KMS-11 (cell line): Measurements from ENCODE around the gene RTN4R.
"Not testable (repeated sequence)": the region's sequence is repeated elsewhere in the genome, so short reads cannot be mapped to it uniquely, and the experiment has no call there.

ENCODE experiments used
- H2AFZ ChIP-seq: fragments of 200-600 bp; sonication (generic); 2 replicates; pipeline ENCODE4 v1.6.1; 2016; ENCODE audit warnings: antibody characterized with exemption, mixed run types, low read depth
- H3K27ac ChIP-seq: fragments of 200-600 bp; sonication (generic); 2 replicates; pipeline ENCODE4 v1.6.1; 2016; ENCODE audit warnings: mild to moderate bottlenecking, mixed run types
- H3K27me3 ChIP-seq: fragments of 200-600 bp; sonication (generic); 2 replicates; pipeline ENCODE4 v1.6.1; 2017; ENCODE audit warnings: mild to moderate bottlenecking, low read depth, mixed run types, moderate library complexity; ENCODE audit not compliant: insufficient read depth
- H3K36me3 ChIP-seq: fragments of 200-600 bp; sonication (generic); 2 replicates; pipeline ENCODE4 v1.6.1; 2017; ENCODE audit warnings: mild to moderate bottlenecking, mixed run types; ENCODE audit not compliant: insufficient read depth
- H3K4me1 ChIP-seq: fragments of 200-600 bp; sonication (generic); 2 replicates; pipeline ENCODE4 v1.6.1; 2016; ENCODE audit warnings: mild to moderate bottlenecking, low read depth, mixed run types; ENCODE audit not compliant: poor library complexity, severe bottlenecking
- H3K4me2 ChIP-seq: fragments of 200-600 bp; sonication (generic); 2 replicates; pipeline ENCODE4 v1.7.0; 2016; ENCODE audit warnings: mild to moderate bottlenecking, mixed run types
- H3K4me3 ChIP-seq: fragments of 200-600 bp; sonication (generic); IDR thresholded peaks from 2 replicates; pipeline ENCODE4 v1.6.1; 2017; ENCODE audit warnings: low read depth, low read length, mixed read lengths; ENCODE audit not compliant: insufficient read depth
- H3K79me2 ChIP-seq: fragments of 200-600 bp; sonication (generic); 2 replicates; pipeline ENCODE4 v1.6.1; 2016; ENCODE audit warnings: low read depth, mixed run types; ENCODE audit not compliant: insufficient read depth
- H3K9ac ChIP-seq: fragments of 200-600 bp; sonication (generic); 2 replicates; pipeline ENCODE4 v1.6.1; 2016; ENCODE audit warnings: mild to moderate bottlenecking, mixed run types
- H4K20me1 ChIP-seq: fragments of 200-600 bp; sonication (generic); 2 replicates; pipeline ENCODE4 v1.6.1; 2016; ENCODE audit warnings: mild to moderate bottlenecking, mixed run types; ENCODE audit not compliant: insufficient read depth
- TF ChIP-seq, protein P1 (sequence below): fragments of 200-600 bp; sonication (generic); conservative IDR thresholded peaks from 2 replicates; pipeline ENCODE4 v1.6.1; 2017; ENCODE audit warnings: low read depth, mild to moderate bottlenecking, antibody characterized with exemption, low read length, moderate library complexity, mixed read lengths

Gene RTN4R

DNA sequence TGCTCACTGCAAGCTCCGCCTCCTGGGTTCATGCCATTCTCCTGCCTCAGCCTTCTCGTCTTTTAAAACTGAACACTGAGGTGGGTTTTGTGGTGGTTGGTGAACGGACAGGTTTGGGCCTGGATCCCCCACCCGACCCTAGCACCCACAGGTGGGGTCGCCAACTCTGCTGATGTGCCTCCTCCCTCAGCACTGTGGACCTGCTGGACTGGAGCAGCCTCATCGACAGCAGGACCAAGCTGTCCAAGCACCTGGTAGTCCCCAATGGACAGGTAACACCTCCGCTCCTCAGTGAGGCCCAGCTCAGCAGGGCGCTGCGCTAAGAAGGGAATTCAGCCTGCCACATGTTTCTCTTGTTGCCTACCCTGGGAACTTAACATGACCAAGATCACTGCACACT is 36.5 kb upstream of the RTN4R start:
- no peak overlapping the region for H3K4me2 ChIP-seq
- H3K79me2 ChIP-seq: no peaks in the 10 kb centered on the region
- no peak overlapping the region for H3K4me3 ChIP-seq
- TF ChIP-seq, protein P1, sequence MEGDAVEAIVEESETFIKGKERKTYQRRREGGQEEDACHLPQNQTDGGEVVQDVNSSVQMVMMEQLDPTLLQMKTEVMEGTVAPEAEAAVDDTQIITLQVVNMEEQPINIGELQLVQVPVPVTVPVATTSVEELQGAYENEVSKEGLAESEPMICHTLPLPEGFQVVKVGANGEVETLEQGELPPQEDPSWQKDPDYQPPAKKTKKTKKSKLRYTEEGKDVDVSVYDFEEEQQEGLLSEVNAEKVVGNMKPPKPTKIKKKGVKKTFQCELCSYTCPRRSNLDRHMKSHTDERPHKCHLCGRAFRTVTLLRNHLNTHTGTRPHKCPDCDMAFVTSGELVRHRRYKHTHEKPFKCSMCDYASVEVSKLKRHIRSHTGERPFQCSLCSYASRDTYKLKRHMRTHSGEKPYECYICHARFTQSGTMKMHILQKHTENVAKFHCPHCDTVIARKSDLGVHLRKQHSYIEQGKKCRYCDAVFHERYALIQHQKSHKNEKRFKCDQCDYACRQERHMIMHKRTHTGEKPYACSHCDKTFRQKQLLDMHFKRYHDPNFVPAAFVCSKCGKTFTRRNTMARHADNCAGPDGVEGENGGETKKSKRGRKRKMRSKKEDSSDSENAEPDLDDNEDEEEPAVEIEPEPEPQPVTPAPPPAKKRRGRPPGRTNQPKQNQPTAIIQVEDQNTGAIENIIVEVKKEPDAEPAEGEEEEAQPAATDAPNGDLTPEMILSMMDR: no peak
- H3K27me3 ChIP-seq: peaks cover 3% of the 10 kb centered on the region; the same call in 1 of the 2 replicates
- H2AFZ ChIP-seq: no peak overlapping the region
- H3K4me1 ChIP-seq: no peaks in the 10 kb centered on the region
- no peak overlapping the region for H3K27ac ChIP-seq
- H3K9ac ChIP-seq: no peak overlapping the region
- no peaks in the 10 kb centered on the region for H4K20me1 ChIP-seq
- no peaks in the 10 kb centered on the region for H3K36me3 ChIP-seq

DNA sequence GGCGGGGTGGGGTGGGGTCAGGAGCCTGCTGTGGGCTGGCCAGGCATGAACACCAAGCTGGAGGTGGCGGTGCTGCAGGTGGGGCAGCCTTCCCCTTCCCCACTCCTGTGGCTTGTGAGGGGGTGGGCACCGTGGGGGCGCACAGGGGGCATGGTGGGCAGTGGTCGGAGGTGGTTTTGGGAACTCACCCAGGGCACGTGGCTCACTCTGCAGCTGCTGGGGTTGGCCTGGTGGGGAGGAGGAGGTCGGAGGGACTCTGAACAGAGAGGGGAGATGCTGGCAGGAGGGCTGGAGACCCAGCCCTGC is 35.1 kb upstream of the RTN4R start:
- not testable (repeated sequence) for H3K36me3 ChIP-seq, H3K9ac ChIP-seq, H3K27ac ChIP-seq, H3K79me2 ChIP-seq, H3K4me3 ChIP-seq, H3K27me3 ChIP-seq, H4K20me1 ChIP-seq, H3K4me1 ChIP-seq, H2AFZ ChIP-seq, H3K4me2 ChIP-seq

DNA sequence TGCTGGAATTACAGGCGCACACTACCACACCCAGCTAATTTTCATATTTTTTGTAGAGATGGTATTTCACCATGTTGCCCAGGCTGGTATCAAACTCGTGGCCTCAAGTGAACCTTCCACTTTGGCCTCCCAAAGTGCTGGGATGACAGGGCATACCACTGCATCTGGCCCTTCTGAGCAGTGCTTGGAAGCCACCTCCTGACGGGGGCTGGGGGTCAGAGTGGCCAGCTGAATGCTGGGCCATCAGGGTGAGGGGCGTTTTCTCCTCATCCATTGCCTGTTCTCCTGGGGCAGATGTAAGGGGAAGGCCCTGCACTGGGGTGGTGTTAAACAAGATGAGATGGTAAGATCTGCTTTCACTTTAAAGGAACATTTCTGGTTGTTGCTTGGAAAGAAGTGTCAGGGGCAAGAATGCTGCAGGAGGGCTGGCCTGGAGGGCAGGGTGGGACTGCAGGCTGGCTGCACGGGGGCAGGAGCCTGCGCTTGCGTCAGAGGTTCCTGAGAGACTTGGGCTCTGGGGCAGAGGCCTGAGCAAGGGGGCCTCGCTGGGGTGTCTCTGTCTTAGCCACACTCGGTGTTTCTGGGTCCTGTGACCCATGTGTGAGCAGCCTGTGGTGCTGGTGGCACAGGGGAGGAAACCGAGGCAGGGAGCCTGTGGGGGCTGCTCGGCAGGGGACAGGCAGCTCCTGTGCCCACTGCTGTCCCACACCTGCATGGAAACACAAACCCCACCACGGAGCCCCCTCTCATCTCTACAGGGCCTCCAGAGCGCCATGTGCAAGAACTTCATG is 34.5 kb upstream of the RTN4R start:
- Histone ChIP-seq H3K27ac (no peak overlapping the region), H3K36me3 (no peaks in the 10 kb centered on the region), H3K9ac (no peak overlapping the region), H2AFZ (no peak overlapping the region), H4K20me1 (no peaks in the 10 kb centered on the region), H3K4me2 (no peak overlapping the region), H3K79me2 (no peaks in the 10 kb centered on the region), H3K4me1 (no peaks in the 10 kb centered on the region), H3K4me3 (no peak overlapping the region), H3K27me3 (peaks cover 8% of the 10 kb centered on the region; the same call in 1 of the 2 replicates)
- TF ChIP-seq, protein P1: no peak

DNA sequence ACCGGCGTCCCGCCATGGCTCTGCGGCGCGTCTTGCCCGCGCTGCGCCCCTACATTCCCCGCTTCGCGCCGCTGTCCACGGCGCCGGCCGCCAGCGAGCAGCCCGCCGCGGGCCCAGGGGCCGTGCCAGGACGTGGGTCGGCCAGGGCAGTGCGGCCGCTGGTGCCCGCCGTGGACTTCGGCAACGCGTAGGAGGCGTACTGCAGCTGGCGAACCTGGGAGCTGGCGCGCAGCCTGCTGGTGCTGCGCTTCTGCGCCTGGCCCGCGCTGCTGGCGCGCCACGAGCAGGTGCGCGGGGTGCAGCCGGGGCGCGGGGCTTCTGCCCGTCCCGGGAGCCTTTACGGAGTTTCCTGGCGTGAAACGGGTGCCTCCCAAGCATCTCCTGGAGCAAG is 31.6 kb upstream of the RTN4R start:
- Histone ChIP-seq H3K9ac (no peak overlapping the region), H3K4me2 (peak overlapping the region; percentile 45), H3K4me3 (no peak overlapping the region), H2AFZ (peak overlapping the region; percentile 80; the same call in 1 of the 2 replicates), H3K4me1 (no peaks in the 10 kb centered on the region), H4K20me1 (no peaks in the 10 kb centered on the region), H3K36me3 (no peaks in the 10 kb centered on the region), H3K27ac (no peak overlapping the region), H3K79me2 (no peaks in the 10 kb centered on the region), H3K27me3 (peaks cover 15% of the 10 kb centered on the region; the same call in 1 of the 2 replicates)
- TF ChIP-seq, protein P1: no peak
